ENCODE data around the gene CATSPER1.

DNA sequence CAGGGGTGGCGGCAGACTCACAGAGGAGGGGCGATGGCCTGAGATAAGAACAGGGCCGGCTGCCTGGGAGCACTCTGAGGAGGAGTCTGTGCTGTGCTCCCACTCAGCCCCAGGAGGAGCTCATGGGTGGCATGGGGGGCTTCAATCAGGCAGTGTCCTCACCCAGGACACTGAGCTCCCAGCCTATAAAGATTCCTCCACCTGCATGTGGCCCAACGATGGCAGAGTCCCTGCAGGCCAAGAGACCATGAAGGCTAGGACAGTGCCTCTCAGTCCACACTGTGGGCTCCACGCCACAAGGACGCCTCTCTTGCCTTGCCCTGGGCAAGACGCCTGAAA, 12.5 kb downstream of the CATSPER1 start:
- TF ChIP-seq REST (IDR thresholded peaks at IDR 0.05), result no peak
- no peak for TF ChIP-seq CEBPB (IDR thresholded peaks at IDR 0.05)
- TF ChIP-seq CTCF (IDR thresholded peaks at IDR 0.05), result no peak
- TF ChIP-seq MAX (IDR thresholded peaks at IDR 0.05), result no peak
- no peak for TF ChIP-seq KDM5A (IDR thresholded peaks at IDR 0.05)
- TF ChIP-seq BHLHE40 (IDR thresholded peaks at IDR 0.05; ENCODE audit: low read depth, low read length), result no peak
- no peak for TF ChIP-seq KDM1A (IDR thresholded peaks at IDR 0.05; ENCODE audit: low read depth)
- TF ChIP-seq POLR2A (IDR thresholded peaks at IDR 0.05; ENCODE audit: low read length), result no peak
